ENCODE measurements around the gene GLT8D1. TPM values are rescaled to one million over a fixed set of nuclear protein-coding genes. Genes with fewer than 3 reads are reported as not detected.

GLT8D1 gene
- 79.7 and 87.9 TPM in 2 replicates for total RNA-seq

GRCh38 chr3:52705688-52706686, at the start of gene GLT8D1, which contains the start of gene SPCS1:
GLT8D1 (minus strand) TSS chr3:52705791; CDS start chr3:52700460, 5,331 bp downstream.
SPCS1 (plus strand) TSS chr3:52706106; CDS start chr3:52706247, 141 bp downstream.

GRCh38 chr3:52685709-52686691, 19.6 kb downstream of the GLT8D1 start, which contains the start of the genes GNL3 and PBRM1:
GNL3 (plus strand) TSS chr3:52686032; CDS start chr3:52686093, 61 bp downstream.
PBRM1 (minus strand) TSS chr3:52685913.

Other genes with a start within 250 kb of the GLT8D1 start
- gene STAB1, start 210.5 kb downstream of the GLT8D1 start, total RNA-seq = 0.50 and 0.59 TPM in 2 replicates
- 220 and 265 TPM in 2 replicates for gene NT5DC2, start 171.9 kb downstream of the GLT8D1 start, total RNA-seq
- 1.2 and 20.8 TPM in 2 replicates for gene UQCC5, start 169.2 kb downstream of the GLT8D1 start, total RNA-seq
- 42.2 and 48.6 TPM in 2 replicates for gene PBRM1, start 19.9 kb downstream of the GLT8D1 start, total RNA-seq
- gene GNL3, start 19.8 kb downstream of the GLT8D1 start, total RNA-seq = 73.6 and 87.3 TPM in 2 replicates
- gene SPCS1, start 315 bp upstream of the GLT8D1 start, total RNA-seq = 190 and 202 TPM in 2 replicates
- 13.8 and 14.9 TPM in 2 replicates for gene NEK4, start 65.1 kb upstream of the GLT8D1 start, total RNA-seq
- not detected in 2 replicates for gene ITIH1, start 71.8 kb upstream of the GLT8D1 start, total RNA-seq
- gene ITIH3, start 89.0 kb upstream of the GLT8D1 start, total RNA-seq = not detected in 2 replicates
- gene ITIH4, start 124.9 kb upstream of the GLT8D1 start, total RNA-seq = 0.45 and 0.67 TPM in 2 replicates
- gene MUSTN1, start 129.2 kb upstream of the GLT8D1 start, total RNA-seq = not detected in 2 replicates
- gene STIMATE, start 191.8 kb upstream of the GLT8D1 start, total RNA-seq = 11.3 and 13.8 TPM in 2 replicates